Neural progenitor cell (in vitro differentiated cells): ENCODE data around the gene TP53I3. TPM values are rescaled to one million over a fixed set of nuclear protein-coding genes. Genes with fewer than 3 reads are reported as not detected.

Source experiments
- DNase-seq: peaks from one replicate; pipeline ENCODE4 v3.0.0-alpha.2; 2016; ENCODE audit warnings: low spot score
- H2AFZ ChIP-seq: fragments of 200-600 bp; sonication (generic); replicated peaks from 2 replicates; pipeline ENCODE4 v1.6.1; 2016; ENCODE audit warnings: antibody characterized with exemption
- H3F3A ChIP-seq: fragments of 200-600 bp; sonication (generic); 2 replicates; pipeline ENCODE4 v1.6.1; 2016; ENCODE audit warnings: antibody characterized with exemption, low read depth
- H3K27ac ChIP-seq: fragments of 200-600 bp; sonication (generic); 2 replicates; pipeline ENCODE4 v1.5.1; 2016; ENCODE audit warnings: mild to moderate bottlenecking
- H3K27me3 ChIP-seq: fragments of 200-600 bp; sonication (generic); 2 replicates; pipeline ENCODE4 v1.6.1; 2016; ENCODE audit warnings: mild to moderate bottlenecking, moderate library complexity
- H3K36me3 ChIP-seq: fragments of 200-600 bp; sonication (generic); 2 replicates; pipeline ENCODE4 v1.5.1; 2016
- H3K4me1 ChIP-seq: fragments of 200-600 bp; sonication (generic); 2 replicates; pipeline ENCODE4 v1.6.1; 2016; ENCODE audit warnings: mixed run types
- H3K4me2 ChIP-seq: fragments of 200-600 bp; sonication (generic); 2 replicates; pipeline ENCODE4 v1.6.1; 2016
- H3K4me3 ChIP-seq: fragments of 200-600 bp; sonication (generic); 2 replicates; pipeline ENCODE4 v1.5.1; 2016
- H3K79me2 ChIP-seq: fragments of 200-600 bp; sonication (generic); 2 replicates; pipeline ENCODE4 v1.6.1; 2016; ENCODE audit warnings: low read depth
- H3K9ac ChIP-seq: fragments of 200-600 bp; sonication (generic); 2 replicates; pipeline ENCODE4 v1.6.1; 2016
- H3K9me3 ChIP-seq: fragments of 200-600 bp; sonication (generic); 2 replicates; pipeline ENCODE4 v1.5.1; 2016; ENCODE audit warnings: low read depth
- H4K20me1 ChIP-seq: fragments of 200-600 bp; sonication (generic); 2 replicates; pipeline ENCODE4 v1.6.1; 2016; ENCODE audit warnings: low read depth
- H3K27ac Mint-ChIP-seq: 3 replicates; pipeline ENCODE4 v1.8.0; 2021; ENCODE audit warnings: mixed read lengths
- H3K27me3 Mint-ChIP-seq: 2 replicates; pipeline ENCODE4 v1.8.0; 2022; ENCODE audit warnings: low read depth, mild to moderate bottlenecking, inconsistent platforms, moderate library complexity, mixed read lengths; ENCODE audit not compliant: insufficient read depth
- H3K36me3 Mint-ChIP-seq: 3 replicates; pipeline ENCODE4 v1.8.0; 2021; ENCODE audit warnings: mixed read lengths
- H3K4me1 Mint-ChIP-seq: 3 replicates; pipeline ENCODE4 v1.8.0; 2021; ENCODE audit warnings: mixed read lengths
- H3K4me3 Mint-ChIP-seq: 3 replicates; pipeline ENCODE4 v1.8.0; 2021; ENCODE audit warnings: mild to moderate bottlenecking, moderate library complexity, mixed read lengths
- H3K9me3 Mint-ChIP-seq: 3 replicates; pipeline ENCODE4 v1.8.0; 2020; ENCODE audit warnings: mixed read lengths
- EZH2 ChIP-seq: fragments of 200-600 bp; sonication (generic); IDR thresholded peaks from 2 replicates; pipeline ENCODE4 v1.6.1; 2017; ENCODE audit warnings: antibody characterized with exemption, mild to moderate bottlenecking, moderate library complexity
- EZH2phosphoT487 ChIP-seq: fragments of 200-600 bp; sonication (generic); IDR thresholded peaks from 2 replicates; pipeline ENCODE4 v1.6.1; 2017; ENCODE audit warnings: antibody characterized with exemption
- small RNA-seq: library from RNA; depleted of rRNA; stranded (forward); fragments of <200 nt; gene quantifications from one replicate; pipeline ENCODE3, GENCODE V24; 2015
- total RNA-seq: library from RNA; depleted of rRNA; stranded (reverse); fragments of >200 nt; gene quantifications from 2 replicates; pipeline ENCODE4 v1.2.3, GENCODE V29; 2015; ENCODE audit warnings: low replicate concordance
- TF ChIP-seq, protein P1 (sequence below): fragments of 200-600 bp; sonication (generic); IDR thresholded peaks from 2 replicates; pipeline ENCODE4 v1.5.1; 2017; ENCODE audit warnings: antibody characterized with exemption, mild to moderate bottlenecking

The TP53I3 gene
- total RNA-seq, 1 donor from 2014 or later = 25.8 TPM

DNA sequence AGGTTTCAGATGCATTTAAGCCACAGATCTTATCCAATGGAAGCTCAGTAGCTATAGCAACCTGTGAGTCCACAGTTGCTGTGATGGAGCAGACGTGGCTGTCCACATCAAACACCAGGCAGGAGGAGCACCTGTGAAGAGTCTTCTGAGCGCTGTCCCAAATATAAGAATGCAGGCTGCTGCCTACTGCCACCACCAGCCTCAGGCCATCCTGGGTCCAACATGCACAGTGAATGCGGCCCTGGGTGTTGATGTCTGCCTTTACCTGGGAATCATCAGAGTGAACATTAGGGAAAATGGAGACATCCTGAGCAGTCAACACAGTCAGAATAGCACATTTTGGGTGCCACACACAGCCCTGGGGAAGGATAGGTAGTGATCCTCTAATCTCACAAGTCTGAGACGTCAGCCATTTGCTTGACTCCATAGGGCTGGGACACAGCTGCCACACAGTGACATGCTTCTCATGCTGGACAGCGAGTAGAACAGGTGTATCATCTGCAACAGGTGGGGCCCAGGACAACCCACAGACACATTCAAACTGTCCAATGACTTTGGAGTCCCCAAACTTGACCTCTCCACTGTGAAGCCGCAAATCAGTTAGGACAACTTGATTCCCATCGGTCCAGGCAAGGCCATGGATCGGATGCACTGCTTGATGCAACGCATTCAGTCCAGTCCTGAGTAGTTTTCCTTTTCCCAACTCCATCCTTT is 45.7 kb downstream of the TP53I3 start:
- Mint-ChIP-seq H3K27ac (no peak overlapping the region), H3K4me3 (no peak overlapping the region), H3K36me3 (peaks cover 19% of the 10 kb centered on the region), H3K9me3 (no peaks in the 10 kb centered on the region), H3K27me3 (peaks cover 4% of the 10 kb centered on the region), H3K4me1 (peaks cover 4% of the 10 kb centered on the region)
- TF ChIP-seq EZH2 (no peak), EZH2phosphoT487 (no peak)
- TF ChIP-seq, protein P1, sequence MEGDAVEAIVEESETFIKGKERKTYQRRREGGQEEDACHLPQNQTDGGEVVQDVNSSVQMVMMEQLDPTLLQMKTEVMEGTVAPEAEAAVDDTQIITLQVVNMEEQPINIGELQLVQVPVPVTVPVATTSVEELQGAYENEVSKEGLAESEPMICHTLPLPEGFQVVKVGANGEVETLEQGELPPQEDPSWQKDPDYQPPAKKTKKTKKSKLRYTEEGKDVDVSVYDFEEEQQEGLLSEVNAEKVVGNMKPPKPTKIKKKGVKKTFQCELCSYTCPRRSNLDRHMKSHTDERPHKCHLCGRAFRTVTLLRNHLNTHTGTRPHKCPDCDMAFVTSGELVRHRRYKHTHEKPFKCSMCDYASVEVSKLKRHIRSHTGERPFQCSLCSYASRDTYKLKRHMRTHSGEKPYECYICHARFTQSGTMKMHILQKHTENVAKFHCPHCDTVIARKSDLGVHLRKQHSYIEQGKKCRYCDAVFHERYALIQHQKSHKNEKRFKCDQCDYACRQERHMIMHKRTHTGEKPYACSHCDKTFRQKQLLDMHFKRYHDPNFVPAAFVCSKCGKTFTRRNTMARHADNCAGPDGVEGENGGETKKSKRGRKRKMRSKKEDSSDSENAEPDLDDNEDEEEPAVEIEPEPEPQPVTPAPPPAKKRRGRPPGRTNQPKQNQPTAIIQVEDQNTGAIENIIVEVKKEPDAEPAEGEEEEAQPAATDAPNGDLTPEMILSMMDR = no peak
- Histone ChIP-seq H3K27me3 (no peaks in the 10 kb centered on the region), H3K4me1 (no peaks in the 10 kb centered on the region), H3K36me3 (peaks cover 5% of the 10 kb centered on the region), H3K4me3 (no peak overlapping the region), H3K27ac (no peak overlapping the region), H3F3A (no peaks in the 10 kb centered on the region), H2AFZ (no peak overlapping the region), H3K9ac (no peak overlapping the region), H4K20me1 (peaks cover 5% of the 10 kb centered on the region), H3K79me2 (peaks cover 49% of the 10 kb centered on the region), H3K9me3 (no peaks in the 10 kb centered on the region), H3K4me2 (no peak overlapping the region)
- DNase-seq = no peak

Small RNA genes within 50 kb of the gene (small RNA-seq; reads per million reads assigned to genes)
- not detected for gene RNU6-370P

Other genes with a start within 250 kb of the TP53I3 start
- 22.4 and 38.7 TPM in 2 replicates for gene ATAD2B, start 157.7 kb downstream of the TP53I3 start, total RNA-seq
- gene UBXN2A, start 144.4 kb downstream of the TP53I3 start, total RNA-seq = 18.3 and 24.1 TPM in 2 replicates
- 0.40 TPM in 1 of 2 replicates, not detected in the other for gene MFSD2B, start 74.7 kb downstream of the TP53I3 start, total RNA-seq
- gene WDCP, start 37.4 kb downstream of the TP53I3 start, total RNA-seq = 21.6 and 25.9 TPM in 2 replicates
- gene FKBP1B, start 35.1 kb downstream of the TP53I3 start, total RNA-seq = 46.0 and 58.6 TPM in 2 replicates
- gene SF3B6, start 8.5 kb downstream of the TP53I3 start, total RNA-seq = 186 and 329 TPM in 2 replicates
- gene PFN4, start 38.5 kb upstream of the TP53I3 start, total RNA-seq = 0.21 and 0.43 TPM in 2 replicates
- 27.1 and 31.2 TPM in 2 replicates for gene FAM228B, start 38.6 kb upstream of the TP53I3 start, total RNA-seq
- 0.34 TPM in 1 of 2 replicates, not detected in the other for gene FAM228A, start 90.2 kb upstream of the TP53I3 start, total RNA-seq